Activated CD4-positive, alpha-beta T cell treated with anti-CD3 and anti-CD28 coated beads, Interleukin-2, Interleukin-4, amounts not matched to agents 100 ng/mL and 50 ng/mL, durations not matched to agents 16 hours and 8 hours (primary cell): ENCODE measurements around the gene RPS14.
"Not testable (repeated sequence)": the region's sequence is repeated elsewhere in the genome, so short reads cannot be mapped to it uniquely, and the experiment has no call there.

Experiments
- DNase-seq: peaks from one replicate; pipeline ENCODE4 v3.0.0-alpha.2; 2020; ENCODE audit warnings: low spot score

The RPS14 gene

GRCh38 chr5:150479416-150479815 is 29.9 kb upstream of the RPS14 start:
- DNase-seq, result no peak

DNA sequence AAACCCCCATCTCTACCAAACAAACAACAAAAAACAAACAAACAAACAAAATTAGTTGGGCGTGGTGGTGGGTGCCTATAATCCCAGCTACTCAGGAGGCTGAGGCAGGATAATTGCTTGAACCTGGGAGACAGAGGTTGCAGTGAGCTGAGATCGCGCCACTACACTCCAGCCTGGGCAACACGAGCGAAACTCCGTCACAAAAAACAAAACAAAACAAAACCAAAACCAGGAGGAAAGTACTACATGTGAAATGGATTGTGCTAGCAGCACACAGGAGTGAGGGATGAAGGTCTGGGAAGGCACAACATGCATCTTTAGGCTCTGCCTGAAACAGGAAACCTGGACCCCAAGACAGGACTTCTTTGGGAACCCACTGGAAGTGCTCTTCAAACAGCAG is 27.0 kb upstream of the RPS14 start:
- DNase-seq, result not testable (repeated sequence)

GRCh38 chr5:150473673-150474358 is 24.3 kb upstream of the RPS14 start:
- DNase-seq, result no peak

GRCh38 chr5:150469718-150470469 is 20.4 kb upstream of the RPS14 start:
- DNase-seq, result no peak

DNA sequence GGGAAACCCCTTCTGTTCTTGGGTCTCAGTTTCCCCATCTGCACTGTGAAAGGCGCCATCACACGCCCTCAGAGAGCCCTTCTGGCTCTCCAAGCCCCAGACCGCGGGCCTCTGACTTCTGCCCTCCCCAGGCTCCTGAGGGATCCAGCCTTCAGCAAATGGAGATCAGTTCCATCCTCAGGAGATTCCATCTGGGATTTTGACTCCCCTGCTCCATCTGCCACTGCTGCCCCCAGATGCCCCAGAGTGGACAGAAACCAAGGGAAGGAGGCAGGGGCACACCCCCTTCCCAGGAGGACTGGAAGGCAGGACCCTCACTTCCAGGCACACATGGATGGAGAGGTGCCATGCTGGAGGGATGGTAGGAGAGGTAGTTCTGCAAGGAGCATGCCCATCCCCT is 18.7 kb upstream of the RPS14 start:
- DNase-seq, result no peak

DNA sequence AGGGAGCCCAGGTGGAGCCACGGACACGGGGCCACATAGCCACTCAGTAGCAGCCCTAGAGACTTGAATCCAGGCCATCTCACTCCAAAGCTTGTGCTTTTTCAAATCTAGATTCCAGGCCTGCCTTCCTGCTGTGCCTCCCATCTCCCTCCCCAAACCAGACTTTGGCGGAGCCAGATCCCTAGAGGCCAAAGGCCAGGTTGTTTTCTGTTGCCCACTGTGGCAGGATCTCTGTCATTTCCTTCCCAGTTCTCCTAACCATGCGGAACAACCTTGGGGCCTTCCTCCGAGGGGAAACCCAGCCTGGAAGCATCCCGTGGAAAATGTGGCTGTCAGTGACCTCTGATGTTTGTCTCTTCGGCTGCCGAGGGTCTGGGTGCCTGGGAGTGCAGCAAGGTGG is 16.4 kb upstream of the RPS14 start:
- no peak for DNase-seq

GRCh38 chr5:150464554-150465012 is 15.0 kb upstream of the RPS14 start:
- no peak for DNase-seq

GRCh38 chr5:150461231-150461630 is 11.7 kb upstream of the RPS14 start:
- DNase-seq, result no peak

GRCh38 chr5:150460781-150461180 is 11.2 kb upstream of the RPS14 start:
- no peak for DNase-seq

GRCh38 chr5:150458802-150459557 is 9.4 kb upstream of the RPS14 start:
- peak; percentile 86 for DNase-seq

GRCh38 chr5:150457562-150458240 is 8.2 kb upstream of the RPS14 start:
- no peak for DNase-seq

DNA sequence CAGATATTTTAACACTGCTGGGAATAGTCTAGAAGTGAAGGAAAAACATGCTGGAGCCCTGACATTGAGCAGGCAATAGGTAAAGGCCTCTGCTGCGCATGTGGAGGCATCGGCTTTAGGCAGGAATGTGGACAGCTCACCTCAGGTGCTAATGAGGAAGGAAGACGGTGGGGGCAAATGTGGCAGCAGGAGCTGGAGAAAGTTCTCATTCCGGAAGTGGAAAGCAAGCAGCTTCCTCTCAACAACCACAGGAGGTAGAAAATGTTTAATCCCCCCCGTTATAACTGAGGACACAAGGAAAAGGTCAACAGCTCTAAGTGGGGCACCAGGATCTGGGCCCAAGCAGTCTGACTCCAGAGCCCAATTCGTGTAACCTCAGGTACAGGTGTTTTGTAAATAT is 7.6 kb upstream of the RPS14 start:
- no peak for DNase-seq

DNA sequence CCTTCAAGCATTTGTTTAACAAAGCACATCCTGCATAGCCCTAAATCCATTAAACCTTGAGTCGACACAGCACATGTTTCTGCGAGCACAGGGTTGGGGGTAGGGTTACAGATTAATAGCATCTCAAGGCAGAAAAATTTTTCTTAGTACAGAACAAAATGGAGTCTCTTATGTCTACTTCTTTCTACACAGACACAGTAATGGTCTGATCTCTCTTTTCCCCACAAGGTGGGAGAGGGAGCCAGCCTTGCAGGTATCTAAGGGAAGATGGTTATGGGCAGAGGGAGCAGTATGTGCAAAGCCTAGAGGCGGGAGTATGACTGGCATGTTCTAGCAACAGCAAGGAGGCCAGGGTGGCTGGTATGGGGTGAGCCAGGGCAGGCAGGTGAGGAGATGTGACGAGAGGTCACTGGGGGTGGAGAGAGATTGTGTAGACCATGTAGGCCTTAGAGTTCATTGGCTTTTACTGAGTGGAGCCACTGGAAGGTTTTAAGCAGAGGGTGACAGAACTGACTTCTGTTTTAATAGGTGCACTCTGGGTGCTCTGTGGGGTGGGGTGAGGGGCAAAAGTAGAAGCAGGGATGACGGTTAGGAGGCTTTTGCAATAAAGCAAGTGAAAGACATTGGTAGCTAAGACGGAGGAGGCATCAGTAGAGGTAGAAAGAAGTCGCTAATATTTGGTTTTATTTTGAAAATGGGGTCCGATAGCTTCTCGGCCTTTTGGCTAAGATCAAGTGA is 5.1 kb upstream of the RPS14 start:
- DNase-seq, result no peak

DNA sequence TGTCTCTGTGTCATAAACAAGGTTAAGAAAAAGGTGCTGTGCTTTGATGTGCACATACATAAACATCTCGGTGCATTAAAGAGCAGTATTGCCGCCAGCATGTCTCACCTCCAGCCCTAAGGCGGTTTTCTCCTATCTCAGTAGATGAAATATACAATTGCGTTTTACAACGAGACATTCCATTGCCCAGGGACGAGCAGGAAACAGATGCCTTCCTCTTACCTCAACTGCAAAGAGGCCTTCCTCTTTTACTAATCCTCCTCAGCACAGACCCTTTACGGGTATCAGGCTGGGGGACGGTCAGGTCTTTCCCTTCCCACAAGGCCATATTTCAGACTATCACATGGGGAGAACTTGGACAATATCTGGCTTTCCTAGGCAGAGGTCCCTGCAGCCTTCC is 4.5 kb upstream of the RPS14 start:
- DNase-seq, result not testable (repeated sequence)

DNA sequence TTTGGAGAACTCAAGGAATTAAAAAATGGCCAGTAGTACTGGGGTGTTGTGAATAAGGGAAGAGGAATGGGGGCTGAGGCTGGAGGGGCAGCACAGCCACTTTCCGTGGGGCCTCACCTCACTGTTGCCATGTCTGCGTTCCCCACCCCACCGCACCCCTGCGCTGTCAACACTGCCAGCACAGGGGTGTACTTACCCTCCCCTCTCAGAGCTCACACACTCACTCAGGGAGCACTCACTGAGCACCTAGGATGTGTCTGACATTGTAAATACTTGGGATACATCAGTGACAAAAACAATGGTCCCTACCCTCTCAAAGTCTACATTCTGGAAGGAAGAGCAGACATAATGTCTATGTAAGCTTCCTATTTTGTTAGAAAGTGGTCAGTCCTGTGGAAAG is 3.4 kb upstream of the RPS14 start:
- no peak for DNase-seq

GRCh38 chr5:150451594-150451993 is 2.1 kb upstream of the RPS14 start:
- no peak for DNase-seq

- DNase-seq, result no peak
These were observed 505 bp downstream of the RPS14 start for GRCh38 chr5:150448952-150449516.

DNA sequence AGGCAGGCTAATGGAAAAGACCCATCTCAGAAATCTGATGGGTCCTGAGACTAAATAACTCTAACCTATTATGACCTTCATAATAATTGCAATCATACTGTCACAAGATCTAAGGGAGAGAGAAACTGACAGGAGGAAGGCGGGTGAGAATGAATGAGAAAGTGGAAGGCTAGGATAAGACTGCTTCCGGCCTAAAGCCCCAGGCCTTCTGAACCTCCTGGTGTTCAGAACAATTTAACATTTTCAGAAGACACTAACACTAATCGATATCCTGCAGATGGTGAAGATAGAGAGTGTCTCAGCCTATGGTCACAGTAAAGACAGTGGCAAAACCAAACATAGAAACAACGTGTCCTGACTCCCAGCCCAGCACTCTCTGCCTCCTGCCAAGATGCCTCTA is 1.2 kb downstream of the RPS14 start:
- DNase-seq, result peak; percentile 14

GRCh38 chr5:150447188-150447587 is 2.4 kb downstream of the RPS14 start:
- no peak for DNase-seq

- DNase-seq, result no peak
These were observed 3.0 kb downstream of the RPS14 start for GRCh38 chr5:150446583-150446982.

- no peak for DNase-seq
These were observed 3.5 kb downstream of the RPS14 start for GRCh38 chr5:150446088-150446487.
